Nephron progenitor cell (in vitro differentiated cells): ENCODE data around the gene GAB3.

ENCODE experiments used
- DNase-seq: peaks from one replicate; pipeline ENCODE4 v3.0.0; 2021
- H3K27ac Mint-ChIP-seq: 2 replicates; pipeline ENCODE4 v1.8.0; 2021; ENCODE audit warnings: mild to moderate bottlenecking, moderate library complexity, mixed read lengths
- H3K27me3 Mint-ChIP-seq: 2 replicates; pipeline ENCODE4 v1.8.0; 2021; ENCODE audit warnings: mild to moderate bottlenecking, low read depth, mixed read lengths; ENCODE audit not compliant: poor library complexity
- H3K36me3 Mint-ChIP-seq: 2 replicates; pipeline ENCODE4 v1.8.0; 2021; ENCODE audit warnings: low read depth, mixed read lengths
- H3K4me1 Mint-ChIP-seq: 2 replicates; pipeline ENCODE4 v1.8.0; 2021; ENCODE audit warnings: mixed read lengths
- H3K4me3 Mint-ChIP-seq: 2 replicates; pipeline ENCODE4 v1.8.0; 2021; ENCODE audit warnings: mild to moderate bottlenecking, moderate library complexity, mixed read lengths
- H3K9me3 Mint-ChIP-seq: 2 replicates; pipeline ENCODE4 v1.8.0; 2021; ENCODE audit warnings: mild to moderate bottlenecking, moderate library complexity, mixed read lengths
- CTCF ChIP-seq: fragments of 200-600 bp; sonication (generic); IDR thresholded peaks from 2 replicates; pipeline ENCODE4 v1.5.0; 2021; ENCODE audit warnings: antibody characterized with exemption

GAB3 gene

GRCh38 chrX:154660541-154660940 lies 90.3 kb downstream of the GAB3 start:
- H3K9me3 Mint-ChIP-seq = peaks cover 94% of the 10 kb centered on the region
- H3K4me3 Mint-ChIP-seq = no peak overlapping the region
- no peak overlapping the region for H3K27ac Mint-ChIP-seq
- no peaks in the 10 kb centered on the region for H3K4me1 Mint-ChIP-seq
- no peak for TF ChIP-seq CTCF
- no peaks in the 10 kb centered on the region for H3K36me3 Mint-ChIP-seq
- peaks cover 4% of the 10 kb centered on the region for H3K27me3 Mint-ChIP-seq
- no peak for DNase-seq

- no peak overlapping the region for H3K4me3 Mint-ChIP-seq
These were observed 91.9 kb downstream of the GAB3 start for GRCh38 chrX:154658957-154659356.

GRCh38 chrX:154658187-154658586 lies 92.7 kb downstream of the GAB3 start:
- Mint-ChIP-seq H3K4me3 (no peak overlapping the region), H3K36me3 (no peaks in the 10 kb centered on the region), H3K27me3 (peaks cover 4% of the 10 kb centered on the region), H3K27ac (no peak overlapping the region), H3K4me1 (no peaks in the 10 kb centered on the region), H3K9me3 (peaks cover 84% of the 10 kb centered on the region)
- DNase-seq = no peak
- no peak for TF ChIP-seq CTCF

More at GRCh38 chrX:154658957-154659356, 91.9 kb downstream of the GAB3 start:
- DNase-seq = no peak
- Mint-ChIP-seq H3K27me3 (peaks cover 4% of the 10 kb centered on the region), H3K36me3 (no peaks in the 10 kb centered on the region), H3K9me3 (peaks cover 91% of the 10 kb centered on the region), H3K27ac (no peak overlapping the region), H3K4me1 (no peaks in the 10 kb centered on the region)
- TF ChIP-seq CTCF = no peak

- no peak for TF ChIP-seq CTCF
- Mint-ChIP-seq H3K9me3 (peaks cover 76% of the 10 kb centered on the region), H3K36me3 (no peaks in the 10 kb centered on the region), H3K27me3 (no peaks in the 10 kb centered on the region), H3K4me1 (no peaks in the 10 kb centered on the region), H3K27ac (no peak overlapping the region), H3K4me3 (no peak overlapping the region)
- DNase-seq = no peak
These were observed 93.6 kb downstream of the GAB3 start for GRCh38 chrX:154657226-154657805.

- DNase-seq = no peak
- no peak for TF ChIP-seq CTCF
- H3K36me3 Mint-ChIP-seq = no peaks in the 10 kb centered on the region
- no peaks in the 10 kb centered on the region for H3K4me1 Mint-ChIP-seq
- H3K27me3 Mint-ChIP-seq = no peaks in the 10 kb centered on the region
- peaks cover 67% of the 10 kb centered on the region for H3K9me3 Mint-ChIP-seq
- H3K27ac Mint-ChIP-seq = no peak overlapping the region
- no peak overlapping the region for H3K4me3 Mint-ChIP-seq
These were observed 95.1 kb downstream of the GAB3 start for GRCh38 chrX:154655786-154656185.

GRCh38 chrX:154655346-154655745 lies 95.5 kb downstream of the GAB3 start:
- no peak overlapping the region for H3K4me3 Mint-ChIP-seq
- no peak for TF ChIP-seq CTCF
- no peak overlapping the region for H3K27ac Mint-ChIP-seq
- peaks cover 66% of the 10 kb centered on the region for H3K9me3 Mint-ChIP-seq
- no peaks in the 10 kb centered on the region for H3K36me3 Mint-ChIP-seq
- DNase-seq = no peak
- H3K27me3 Mint-ChIP-seq = no peaks in the 10 kb centered on the region
- no peaks in the 10 kb centered on the region for H3K4me1 Mint-ChIP-seq
